Measurements from ENCODE around the gene IL1RL1. TPM values are rescaled to one million over a fixed set of nuclear protein-coding genes. Genes with fewer than 3 reads are reported as not detected.

IL1RL1 gene
- total RNA-seq, 1 experiment from 2014 or later = 0.15 TPM

GRCh38 chr2:102313025-102313424, 1.7 kb downstream of the IL1RL1 start:
- Histone ChIP-seq H3K4me1 (ENCODE audit: control insufficient read depth, insufficient read depth, low read length) (no peaks in the 10 kb centered on the region), H3K36me3 (ENCODE audit: control insufficient read depth, insufficient read depth, low read length) (no peaks in the 10 kb centered on the region), H3K4me3 (ENCODE audit: low read depth in 2 of 2, low read length in 2 of 2) (no peak overlapping the region), H3K27ac (ENCODE audit: low read length) (no peak overlapping the region), H3K27me3 (ENCODE audit: control insufficient read depth, insufficient read depth, low read length) (no peaks in the 10 kb centered on the region), H3K9me3 (ENCODE audit: control insufficient read depth, insufficient read depth, low read depth, low read length) (no peaks in the 10 kb centered on the region)
- DNase-seq (ENCODE audit: low read depth, low spot score) = peak; percentile 51
- no peak for TF ChIP-seq TCF7L2 (IDR thresholded peaks at IDR 0.05; ENCODE audit: low read depth, low read length)
- TF ChIP-seq SIN3A (IDR thresholded peaks at IDR 0.05; ENCODE audit: borderline replicate concordance, insufficient read depth, low read depth, low read length) = no peak
- TF ChIP-seq POLR2AphosphoS5 (IDR thresholded peaks at IDR 0.05; ENCODE audit: low read depth, low read length) = no peak
- TF ChIP-seq, protein P1, sequence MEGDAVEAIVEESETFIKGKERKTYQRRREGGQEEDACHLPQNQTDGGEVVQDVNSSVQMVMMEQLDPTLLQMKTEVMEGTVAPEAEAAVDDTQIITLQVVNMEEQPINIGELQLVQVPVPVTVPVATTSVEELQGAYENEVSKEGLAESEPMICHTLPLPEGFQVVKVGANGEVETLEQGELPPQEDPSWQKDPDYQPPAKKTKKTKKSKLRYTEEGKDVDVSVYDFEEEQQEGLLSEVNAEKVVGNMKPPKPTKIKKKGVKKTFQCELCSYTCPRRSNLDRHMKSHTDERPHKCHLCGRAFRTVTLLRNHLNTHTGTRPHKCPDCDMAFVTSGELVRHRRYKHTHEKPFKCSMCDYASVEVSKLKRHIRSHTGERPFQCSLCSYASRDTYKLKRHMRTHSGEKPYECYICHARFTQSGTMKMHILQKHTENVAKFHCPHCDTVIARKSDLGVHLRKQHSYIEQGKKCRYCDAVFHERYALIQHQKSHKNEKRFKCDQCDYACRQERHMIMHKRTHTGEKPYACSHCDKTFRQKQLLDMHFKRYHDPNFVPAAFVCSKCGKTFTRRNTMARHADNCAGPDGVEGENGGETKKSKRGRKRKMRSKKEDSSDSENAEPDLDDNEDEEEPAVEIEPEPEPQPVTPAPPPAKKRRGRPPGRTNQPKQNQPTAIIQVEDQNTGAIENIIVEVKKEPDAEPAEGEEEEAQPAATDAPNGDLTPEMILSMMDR (IDR thresholded peaks at IDR 0.05) = no peak
- TF ChIP-seq, protein P2, sequence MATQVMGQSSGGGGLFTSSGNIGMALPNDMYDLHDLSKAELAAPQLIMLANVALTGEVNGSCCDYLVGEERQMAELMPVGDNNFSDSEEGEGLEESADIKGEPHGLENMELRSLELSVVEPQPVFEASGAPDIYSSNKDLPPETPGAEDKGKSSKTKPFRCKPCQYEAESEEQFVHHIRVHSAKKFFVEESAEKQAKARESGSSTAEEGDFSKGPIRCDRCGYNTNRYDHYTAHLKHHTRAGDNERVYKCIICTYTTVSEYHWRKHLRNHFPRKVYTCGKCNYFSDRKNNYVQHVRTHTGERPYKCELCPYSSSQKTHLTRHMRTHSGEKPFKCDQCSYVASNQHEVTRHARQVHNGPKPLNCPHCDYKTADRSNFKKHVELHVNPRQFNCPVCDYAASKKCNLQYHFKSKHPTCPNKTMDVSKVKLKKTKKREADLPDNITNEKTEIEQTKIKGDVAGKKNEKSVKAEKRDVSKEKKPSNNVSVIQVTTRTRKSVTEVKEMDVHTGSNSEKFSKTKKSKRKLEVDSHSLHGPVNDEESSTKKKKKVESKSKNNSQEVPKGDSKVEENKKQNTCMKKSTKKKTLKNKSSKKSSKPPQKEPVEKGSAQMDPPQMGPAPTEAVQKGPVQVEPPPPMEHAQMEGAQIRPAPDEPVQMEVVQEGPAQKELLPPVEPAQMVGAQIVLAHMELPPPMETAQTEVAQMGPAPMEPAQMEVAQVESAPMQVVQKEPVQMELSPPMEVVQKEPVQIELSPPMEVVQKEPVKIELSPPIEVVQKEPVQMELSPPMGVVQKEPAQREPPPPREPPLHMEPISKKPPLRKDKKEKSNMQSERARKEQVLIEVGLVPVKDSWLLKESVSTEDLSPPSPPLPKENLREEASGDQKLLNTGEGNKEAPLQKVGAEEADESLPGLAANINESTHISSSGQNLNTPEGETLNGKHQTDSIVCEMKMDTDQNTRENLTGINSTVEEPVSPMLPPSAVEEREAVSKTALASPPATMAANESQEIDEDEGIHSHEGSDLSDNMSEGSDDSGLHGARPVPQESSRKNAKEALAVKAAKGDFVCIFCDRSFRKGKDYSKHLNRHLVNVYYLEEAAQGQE (IDR thresholded peaks at IDR 0.05; ENCODE audit: insufficient read depth in 1 of 2, low read depth in 2 of 2, low read length in 1 of 2) = no peak
- BruUV-seq (replicated peaks) = no TSS peak
- ChIA-PET POLR2A (no interaction called here), CTCF (no interaction called here)
- intact Hi-C loops (cut with micrococcal nuclease; ENCODE audit: unreplicated experiment) = no loop called here
- in situ Hi-C loops (cut with HindIII; ENCODE audit: low pct_unique_long_range_greater_than_20kb, low sequenced_read_pairs) = no loop called here
- ATAC-seq = 0 out of 2 replicates have a peak, but pooled peaks have one; percentile 42

GRCh38 chr2:102313471-102313870, 2.1 kb downstream of the IL1RL1 start:
- intact Hi-C loops (cut with micrococcal nuclease; ENCODE audit: unreplicated experiment) = no loop called here
- DNase-seq (ENCODE audit: low read depth, low spot score) = no peak
- ATAC-seq = no peak
- H3K9me3 ChIP-seq (ENCODE audit: control insufficient read depth, insufficient read depth, low read depth, low read length) = no peaks in the 10 kb centered on the region
- BruUV-seq (replicated peaks) = no TSS peak
- no peaks in the 10 kb centered on the region for H3K27me3 ChIP-seq (ENCODE audit: control insufficient read depth, insufficient read depth, low read length)
- no peak overlapping the region for H3K4me3 ChIP-seq (ENCODE audit: low read depth in 2 of 2, low read length in 2 of 2)
- POLR2A ChIA-PET = no interaction called here
- in situ Hi-C loops (cut with HindIII; ENCODE audit: low pct_unique_long_range_greater_than_20kb, low sequenced_read_pairs) = no loop called here
- TF ChIP-seq TCF7L2 (IDR thresholded peaks at IDR 0.05; ENCODE audit: low read depth, low read length) (no peak), POLR2AphosphoS5 (IDR thresholded peaks at IDR 0.05; ENCODE audit: low read depth, low read length) (no peak), SIN3A (IDR thresholded peaks at IDR 0.05; ENCODE audit: borderline replicate concordance, insufficient read depth, low read depth, low read length) (no peak)
- TF ChIP-seq, protein P1 (IDR thresholded peaks at IDR 0.05) = no peak
- TF ChIP-seq, protein P2 (IDR thresholded peaks at IDR 0.05; ENCODE audit: insufficient read depth in 1 of 2, low read depth in 2 of 2, low read length in 1 of 2) = no peak
- CTCF ChIA-PET = no interaction called here
- no peak overlapping the region for H3K27ac ChIP-seq (ENCODE audit: low read length)
- no peaks in the 10 kb centered on the region for H3K4me1 ChIP-seq (ENCODE audit: control insufficient read depth, insufficient read depth, low read length)
- H3K36me3 ChIP-seq (ENCODE audit: control insufficient read depth, insufficient read depth, low read length) = no peaks in the 10 kb centered on the region

Measured in Panc1 (cell line).